ENCODE measurements around the gene SYNJ2BP.
"Not testable (repeated sequence)": the region's sequence is repeated elsewhere in the genome, so short reads cannot be mapped to it uniquely, and the experiment has no call there.

SYNJ2BP gene

GRCh38 chr14:70403335-70403734, 13.6 kb downstream of the SYNJ2BP start:
- peak; percentile 24; the same call in 1 of the 2 replicates for TF ChIP-seq CTCF (IDR thresholded peaks at IDR 0.05; ENCODE audit: control insufficient read depth, extremely low read depth, insufficient read depth)
- not testable (repeated sequence) for H3K4me3 ChIP-seq (ENCODE audit: low read depth, low read length)
- peak; percentile 75 for DNase-seq (ENCODE audit: low read depth)

DNA sequence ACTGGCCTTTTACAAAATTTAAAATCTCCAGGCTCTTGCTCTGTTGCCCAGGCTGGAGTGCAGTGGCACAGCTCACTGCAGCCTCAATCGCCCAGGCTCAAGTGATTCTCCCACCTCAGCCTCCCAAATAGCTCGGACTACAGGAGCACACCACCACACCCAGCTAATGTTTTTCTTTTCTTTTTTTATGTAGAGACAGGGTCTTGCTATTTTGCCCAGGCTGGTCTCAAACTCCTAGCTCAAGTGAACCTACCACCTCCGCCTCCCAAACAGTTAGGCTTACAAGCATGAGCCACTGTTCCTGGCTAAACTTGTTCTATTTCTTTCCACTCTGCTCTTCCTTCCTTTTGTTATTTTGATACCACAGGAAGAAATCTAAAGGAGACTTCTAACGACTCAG, 15.2 kb downstream of the SYNJ2BP start:
- TF ChIP-seq CTCF (IDR thresholded peaks at IDR 0.05; ENCODE audit: control insufficient read depth, extremely low read depth, insufficient read depth) = no peak
- H3K4me3 ChIP-seq (ENCODE audit: low read depth, low read length) = no peak overlapping the region
- no peak for DNase-seq (ENCODE audit: low read depth)

DNA sequence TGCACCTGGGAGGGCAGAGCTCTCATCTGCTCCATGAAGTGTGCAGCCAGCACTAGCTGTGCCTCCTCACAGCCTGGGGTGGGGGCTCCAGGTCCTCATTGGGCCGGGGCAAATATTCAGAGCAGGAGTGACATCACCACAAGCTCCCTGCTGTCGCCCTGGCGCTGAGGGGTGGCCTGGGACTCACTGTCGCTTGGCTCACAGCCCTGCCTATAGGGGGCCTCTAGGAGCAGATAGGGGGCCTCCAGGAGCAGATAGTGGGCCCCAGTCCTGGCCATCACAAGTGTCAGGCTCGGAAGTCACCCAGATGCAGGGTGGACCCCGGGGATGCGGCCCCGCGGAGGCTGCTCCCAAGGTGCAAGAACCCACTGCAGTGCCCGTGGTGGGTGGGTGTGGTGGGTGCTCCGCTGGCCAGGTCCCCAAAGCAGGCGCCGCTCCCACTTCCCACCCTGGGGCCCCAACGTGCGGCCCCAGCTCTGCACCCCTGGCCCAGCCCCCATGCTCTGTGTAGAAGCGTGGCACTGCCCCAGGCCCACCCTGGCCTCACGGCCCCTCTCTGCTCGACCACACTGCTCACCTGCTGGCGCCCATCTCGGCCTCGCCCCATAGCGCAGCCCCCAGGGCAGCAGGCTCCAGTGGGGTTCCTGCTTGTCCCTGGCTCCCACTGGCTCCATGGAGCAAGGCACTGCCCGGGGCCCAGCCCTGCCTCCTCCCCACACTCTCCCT, 18.0 kb downstream of the SYNJ2BP start:
- TF ChIP-seq CTCF (IDR thresholded peaks at IDR 0.05; ENCODE audit: control insufficient read depth, extremely low read depth, insufficient read depth) = no peak
- no peak for DNase-seq (ENCODE audit: low read depth)
- H3K4me3 ChIP-seq (ENCODE audit: low read depth, low read length) = no peak overlapping the region

DNA sequence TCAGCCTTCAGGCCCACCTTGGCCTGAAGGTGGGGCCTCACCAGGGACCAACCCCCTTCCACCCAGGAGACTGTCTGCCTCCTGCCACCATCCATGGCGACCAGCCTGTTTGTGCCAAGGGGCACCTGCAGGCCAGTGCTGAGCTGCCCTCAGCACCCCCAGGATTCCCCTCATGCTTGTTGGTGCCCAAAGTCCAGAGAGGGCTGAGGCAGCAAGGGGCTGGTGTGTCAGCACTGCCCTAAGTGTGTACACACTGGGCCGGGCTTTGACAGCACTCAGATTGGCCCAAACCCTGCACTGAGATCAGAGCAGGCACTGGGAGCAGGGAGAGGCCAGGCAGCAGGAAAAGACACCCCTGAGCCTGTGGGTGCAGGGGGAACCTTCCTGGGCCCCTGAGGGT, 18.6 kb downstream of the SYNJ2BP start:
- TF ChIP-seq CTCF (IDR thresholded peaks at IDR 0.05; ENCODE audit: control insufficient read depth, extremely low read depth, insufficient read depth) = no peak
- no peak overlapping the region for H3K4me3 ChIP-seq (ENCODE audit: low read depth, low read length)
- DNase-seq (ENCODE audit: low read depth) = no peak

GRCh38 chr14:70397746-70398145, 19.1 kb downstream of the SYNJ2BP start:
- H3K4me3 ChIP-seq (ENCODE audit: low read depth, low read length) = no peak overlapping the region
- no peak for DNase-seq (ENCODE audit: low read depth)
- TF ChIP-seq CTCF (IDR thresholded peaks at IDR 0.05; ENCODE audit: control insufficient read depth, extremely low read depth, insufficient read depth) = no peak

- peak; percentile 41 for DNase-seq (ENCODE audit: low read depth)
- TF ChIP-seq CTCF (IDR thresholded peaks at IDR 0.05; ENCODE audit: control insufficient read depth, extremely low read depth, insufficient read depth) = no peak
- no peak overlapping the region for H3K4me3 ChIP-seq (ENCODE audit: low read depth, low read length)
Measured at GRCh38 chr14:70394674-70395306, 22.1 kb downstream of the SYNJ2BP start.

All from LNCaP clone FGC (cell line).